Measurements from ENCODE around the gene PDHB. TPM values are rescaled to one million over a fixed set of nuclear protein-coding genes. Genes with fewer than 3 reads are reported as not detected.
"Not testable (repeated sequence)": the region's sequence is repeated elsewhere in the genome, so short reads cannot be mapped to it uniquely, and the experiment has no call there.

PDHB gene
- total and polyA plus RNA-seq, 9 donors = 24.4 to 98.4 (median 36.4) TPM

DNA sequence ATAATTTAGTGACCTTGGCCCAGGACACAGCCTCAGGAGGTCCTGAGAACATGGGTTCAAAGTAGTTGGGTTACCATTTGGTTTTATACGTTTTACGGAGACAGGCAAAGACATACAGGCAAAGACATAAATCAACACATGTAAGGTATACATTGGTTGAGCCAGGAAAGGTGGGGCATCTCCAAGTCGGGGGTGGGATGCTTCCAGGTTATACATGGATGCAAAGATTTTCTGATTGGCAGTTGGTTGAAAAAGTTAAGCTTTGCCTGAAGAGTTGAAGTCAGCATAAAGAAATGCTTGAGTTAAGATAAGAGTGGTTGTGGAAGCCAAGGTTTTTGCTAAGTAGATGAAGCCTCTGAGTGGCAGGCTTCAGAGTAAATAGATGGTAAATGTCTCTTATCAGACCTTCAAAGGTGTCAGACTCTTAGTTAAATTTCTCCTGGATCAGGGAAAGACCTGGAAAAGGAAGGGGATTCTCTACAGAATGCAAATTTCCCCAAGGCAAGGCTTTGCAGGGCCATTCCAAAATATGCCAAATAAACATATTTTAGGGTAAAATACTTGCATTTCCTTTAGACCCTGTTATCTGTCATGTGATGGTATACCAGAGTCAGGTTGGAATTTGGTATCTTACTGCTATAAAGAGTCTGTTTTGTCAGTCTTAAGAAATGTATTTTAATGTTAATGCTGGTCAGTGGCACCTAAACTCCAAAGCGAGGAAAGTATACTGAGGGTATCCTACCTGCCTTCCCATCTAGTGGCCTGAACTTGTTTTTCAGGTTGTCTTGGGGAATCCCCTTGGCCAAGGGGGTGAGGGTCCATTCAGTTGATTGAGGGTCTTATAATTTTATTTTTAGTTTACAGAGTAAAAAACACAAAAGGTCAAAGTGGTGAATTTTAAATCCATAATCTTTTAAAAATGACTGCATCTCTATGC is 8.2 kb upstream of the PDHB start:
- 64 to 75% (median 67%) methylated on average over 4 of the region's 4 CpGs for WGBS, 3 donors
- H3K36me3 ChIP-seq = no peaks in the 10 kb centered on the region
- intact Hi-C loops (cut with DNase I) = no loop called here
- no peaks in the 10 kb centered on the region for H3K9me3 ChIP-seq
- H3K27me3 ChIP-seq = no peaks in the 10 kb centered on the region
- DNase-seq = no peak
- H3K27ac ChIP-seq = no peak overlapping the region
- no peak overlapping the region for H3K4me3 ChIP-seq
- TF ChIP-seq POLR2A (IDR thresholded peaks at IDR 0.05) (no peak), EP300 (IDR thresholded peaks at IDR 0.05) (no peak)
- TF ChIP-seq, protein P1, sequence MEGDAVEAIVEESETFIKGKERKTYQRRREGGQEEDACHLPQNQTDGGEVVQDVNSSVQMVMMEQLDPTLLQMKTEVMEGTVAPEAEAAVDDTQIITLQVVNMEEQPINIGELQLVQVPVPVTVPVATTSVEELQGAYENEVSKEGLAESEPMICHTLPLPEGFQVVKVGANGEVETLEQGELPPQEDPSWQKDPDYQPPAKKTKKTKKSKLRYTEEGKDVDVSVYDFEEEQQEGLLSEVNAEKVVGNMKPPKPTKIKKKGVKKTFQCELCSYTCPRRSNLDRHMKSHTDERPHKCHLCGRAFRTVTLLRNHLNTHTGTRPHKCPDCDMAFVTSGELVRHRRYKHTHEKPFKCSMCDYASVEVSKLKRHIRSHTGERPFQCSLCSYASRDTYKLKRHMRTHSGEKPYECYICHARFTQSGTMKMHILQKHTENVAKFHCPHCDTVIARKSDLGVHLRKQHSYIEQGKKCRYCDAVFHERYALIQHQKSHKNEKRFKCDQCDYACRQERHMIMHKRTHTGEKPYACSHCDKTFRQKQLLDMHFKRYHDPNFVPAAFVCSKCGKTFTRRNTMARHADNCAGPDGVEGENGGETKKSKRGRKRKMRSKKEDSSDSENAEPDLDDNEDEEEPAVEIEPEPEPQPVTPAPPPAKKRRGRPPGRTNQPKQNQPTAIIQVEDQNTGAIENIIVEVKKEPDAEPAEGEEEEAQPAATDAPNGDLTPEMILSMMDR (IDR thresholded peaks at IDR 0.05) = no peak
- H3K4me1 ChIP-seq (ENCODE audit: insufficient read depth) = no peaks in the 10 kb centered on the region

- intact Hi-C loops (cut with DNase I); H3K9me3 ChIP-seq; H3K27ac ChIP-seq; H3K36me3 ChIP-seq; H3K4me1 ChIP-seq (ENCODE audit: insufficient read depth); H3K27me3 ChIP-seq; H3K4me3 ChIP-seq; DNase-seq: not testable (repeated sequence)
- WGBS, 3 donors = 73 to 75% (median 73%) methylated on average over 6 of the region's 6 CpGs
Observed at GRCh38 chr3:58440996-58441355, 7.3 kb upstream of the PDHB start.

- 69 to 75% (median 74%) methylated on average over 8 of the region's 8 CpGs for WGBS, 3 donors
- DNase-seq; H3K4me1 ChIP-seq (ENCODE audit: insufficient read depth); H3K27ac ChIP-seq; H3K4me3 ChIP-seq; H3K27me3 ChIP-seq; H3K9me3 ChIP-seq; H3K36me3 ChIP-seq; intact Hi-C loops (cut with DNase I): not testable (repeated sequence)
Observed at GRCh38 chr3:58437276-58437675, 3.6 kb upstream of the PDHB start.

DNA sequence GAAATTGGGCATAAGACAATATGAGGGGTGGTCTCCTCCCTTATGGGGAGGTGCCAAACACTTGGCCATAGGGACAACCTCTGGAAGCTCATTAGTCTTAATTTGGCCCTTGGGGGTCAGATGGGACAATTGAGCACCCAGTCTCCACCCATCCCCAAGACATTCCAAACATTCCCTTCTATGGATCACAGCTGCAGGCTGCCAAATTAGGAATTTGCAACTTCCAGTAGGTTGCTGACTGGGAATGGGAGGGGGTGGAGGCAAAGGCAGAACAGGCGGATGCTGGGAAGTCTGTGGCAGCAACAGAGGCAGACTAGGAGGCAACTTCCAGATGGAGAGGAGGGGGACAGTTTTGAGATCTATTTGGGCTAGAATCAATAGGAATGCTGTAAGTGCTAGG is 1.4 kb upstream of the PDHB start:
- Histone ChIP-seq H3K27me3 (no peaks in the 10 kb centered on the region), H3K36me3 (no peaks in the 10 kb centered on the region), H3K9me3 (no peaks in the 10 kb centered on the region), H3K27ac (no peak overlapping the region), H3K4me3 (no peak overlapping the region), H3K4me1 (ENCODE audit: insufficient read depth) (peaks cover 5% of the 10 kb centered on the region)
- DNase-seq = peak in 1 of 5 donors; percentile 28
- intact Hi-C loops (cut with DNase I) = no loop called here
- TF ChIP-seq EP300 (IDR thresholded peaks at IDR 0.05) (no peak), POLR2A (IDR thresholded peaks at IDR 0.05) (no peak)
- TF ChIP-seq, protein P1 (IDR thresholded peaks at IDR 0.05) = no peak
- WGBS, 3 donors = 21 to 37% (median 22%) methylated on average over 1 of the region's 1 CpG

GRCh38 chr3:58434511-58434910 is 879 bp upstream of the PDHB start:
- WGBS, 3 donors = 86 to 92% (median 91%) methylated on average over 11 of the region's 11 CpGs
- intact Hi-C loops (cut with DNase I) = no loop called here
- Histone ChIP-seq H3K4me3 (no peak overlapping the region), H3K9me3 (no peaks in the 10 kb centered on the region), H3K27ac (no peak overlapping the region), H3K4me1 (ENCODE audit: insufficient read depth) (peaks cover 5% of the 10 kb centered on the region), H3K36me3 (no peaks in the 10 kb centered on the region), H3K27me3 (no peaks in the 10 kb centered on the region)
- no peak for TF ChIP-seq POLR2A (IDR thresholded peaks at IDR 0.05)
- TF ChIP-seq, protein P1 (IDR thresholded peaks at IDR 0.05) = no peak
- TF ChIP-seq EP300 (IDR thresholded peaks at IDR 0.05) = no peak
- DNase-seq = no peak
